Loucy (cell line): ENCODE results near the gene MTHFS.

Experiments used
- EZH2phosphoT487 ChIP-seq: fragments of 200-600 bp; IDR thresholded peaks from 2 replicates; pipeline ENCODE4 v1.6.1; 2018; ENCODE audit warnings: antibody characterized with exemption, mild to moderate bottlenecking, moderate library complexity, borderline replicate concordance
- TF ChIP-seq, protein P1 (sequence below): fragments of 200-600 bp; sonication (generic); conservative IDR thresholded peaks from 2 replicates; pipeline ENCODE4 v1.5.1; 2014; ENCODE audit warnings: mild to moderate bottlenecking, antibody characterized with exemption, low read length

DNA sequence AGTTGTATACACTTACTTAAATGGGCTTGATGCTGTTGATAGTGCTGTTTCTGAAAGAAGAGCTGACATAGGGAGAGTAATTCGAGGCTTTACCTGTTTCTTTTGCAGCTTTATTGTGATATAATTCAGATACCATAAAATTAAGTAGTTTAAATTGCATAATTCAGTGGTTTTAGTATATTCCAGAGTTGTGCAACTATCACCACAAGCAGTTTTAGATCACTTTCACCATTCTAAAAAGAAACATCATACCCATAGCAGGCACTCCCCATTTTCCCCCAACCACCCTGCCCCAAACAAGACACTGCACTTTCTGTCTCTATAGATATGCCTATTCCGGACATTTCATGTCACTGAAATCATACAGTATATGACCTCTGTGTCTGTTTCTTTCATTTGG is 98.5 kb downstream of the MTHFS start:
- TF ChIP-seq, protein P1, sequence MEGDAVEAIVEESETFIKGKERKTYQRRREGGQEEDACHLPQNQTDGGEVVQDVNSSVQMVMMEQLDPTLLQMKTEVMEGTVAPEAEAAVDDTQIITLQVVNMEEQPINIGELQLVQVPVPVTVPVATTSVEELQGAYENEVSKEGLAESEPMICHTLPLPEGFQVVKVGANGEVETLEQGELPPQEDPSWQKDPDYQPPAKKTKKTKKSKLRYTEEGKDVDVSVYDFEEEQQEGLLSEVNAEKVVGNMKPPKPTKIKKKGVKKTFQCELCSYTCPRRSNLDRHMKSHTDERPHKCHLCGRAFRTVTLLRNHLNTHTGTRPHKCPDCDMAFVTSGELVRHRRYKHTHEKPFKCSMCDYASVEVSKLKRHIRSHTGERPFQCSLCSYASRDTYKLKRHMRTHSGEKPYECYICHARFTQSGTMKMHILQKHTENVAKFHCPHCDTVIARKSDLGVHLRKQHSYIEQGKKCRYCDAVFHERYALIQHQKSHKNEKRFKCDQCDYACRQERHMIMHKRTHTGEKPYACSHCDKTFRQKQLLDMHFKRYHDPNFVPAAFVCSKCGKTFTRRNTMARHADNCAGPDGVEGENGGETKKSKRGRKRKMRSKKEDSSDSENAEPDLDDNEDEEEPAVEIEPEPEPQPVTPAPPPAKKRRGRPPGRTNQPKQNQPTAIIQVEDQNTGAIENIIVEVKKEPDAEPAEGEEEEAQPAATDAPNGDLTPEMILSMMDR = no peak
- TF ChIP-seq EZH2phosphoT487 = no peak
